Spinal cord (tissue), 10 donors: Measurements from ENCODE around the gene UQCRC2. TPM values are rescaled to one million over a fixed set of nuclear protein-coding genes. Genes with fewer than 3 reads are reported as not detected.
A peak's percentile ranks its signal among the peaks of the same experiment; 100 is the strongest.
"Not testable (repeated sequence)": the region's sequence is repeated elsewhere in the genome, so short reads cannot be mapped to it uniquely, and the experiment has no call there.

ENCODE experiments used
- DNase-seq, 6 donors: peaks; one replicate each; pipeline versions ENCODE4 v3.0.0 to v3.0.0-alpha.2; 2013 to 2015; ENCODE audit warnings: low spot score in 6 of 6, low read depth in 4 of 6
- H3K27ac ChIP-seq: one replicate; pipeline ENCODE4 v1.5.1; 2013; ENCODE audit warnings: low read depth, low read length, control low read depth
- H3K27me3 ChIP-seq: one replicate; pipeline ENCODE4 v1.6.1; 2013; ENCODE audit warnings: low read length; ENCODE audit not compliant: control insufficient read depth, insufficient read depth
- H3K36me3 ChIP-seq: one replicate; pipeline ENCODE4 v1.6.1; 2013; ENCODE audit warnings: low read length; ENCODE audit not compliant: control insufficient read depth, insufficient read depth
- H3K4me1 ChIP-seq: one replicate; pipeline ENCODE4 v1.6.1; 2013; ENCODE audit warnings: low read length; ENCODE audit not compliant: control insufficient read depth, insufficient read depth
- H3K4me3 ChIP-seq: one replicate; pipeline ENCODE4 v1.5.1; 2013; ENCODE audit warnings: low read depth, low read length, control low read depth
- H3K9me3 ChIP-seq: one replicate; pipeline ENCODE4 v1.6.1; 2013; ENCODE audit warnings: low read length; ENCODE audit not compliant: control insufficient read depth, insufficient read depth
- WGBS: methylation state at CpG from one replicate; pipeline ENCODE4 v1.1.5; 2013; ENCODE audit warnings: missing lambda C conversion rate; ENCODE audit not compliant: insufficient coverage; 5-methylcytosine and 5-hydroxymethylcytosine counted together
- polyA plus RNA-seq, 2 donors: library from polyadenylated mRNA; unstranded; fragments of 120-200 nt; gene quantifications; one replicate each; pipeline ENCODE4 v1.2.1, GENCODE V29; 2013; ENCODE audit not compliant: insufficient read length in 2 of 2
- total RNA-seq, 2 donors: library from RNA; depleted of rRNA in 1 of 2; stranded (reverse); fragments of 120-200 nt in 1 of 2; fragments of >200 nt in 1 of 2; gene quantifications; one replicate each; pipeline versions ENCODE4 v1.2.3 to v1.2.4, GENCODE V29; 2013 to 2014
- donor health status: healthy.

The UQCRC2 gene
- total and polyA plus RNA-seq, 4 donors = 237 to 292 (median 280) TPM

- Histone ChIP-seq H3K36me3 (no peaks in the 10 kb centered on the region), H3K9me3 (no peaks in the 10 kb centered on the region), H3K4me3 (no peak overlapping the region), H3K27ac (no peak overlapping the region), H3K4me1 (no peaks in the 10 kb centered on the region), H3K27me3 (no peaks in the 10 kb centered on the region)
- DNase-seq = no peak
- WGBS = no CpG with 5 or more reads among the region's 4 CpGs
Measured at GRCh38 chr16:22016927-22017326, 63.8 kb downstream of the UQCRC2 start.

GRCh38 chr16:22018559-22018958 is 65.4 kb downstream of the UQCRC2 start:
- Histone ChIP-seq H3K9me3 (no peaks in the 10 kb centered on the region), H3K27me3 (no peaks in the 10 kb centered on the region), H3K4me3 (no peak overlapping the region), H3K4me1 (no peaks in the 10 kb centered on the region), H3K27ac (no peak overlapping the region), H3K36me3 (no peaks in the 10 kb centered on the region)
- WGBS = no CpG with 5 or more reads among the region's 1 CpG
- no peak for DNase-seq

GRCh38 chr16:22022151-22022550 is 69.0 kb downstream of the UQCRC2 start:
- H3K9me3 ChIP-seq = no peaks in the 10 kb centered on the region
- no peak for DNase-seq
- no peak overlapping the region for H3K4me3 ChIP-seq
- no peak overlapping the region for H3K27ac ChIP-seq
- no peaks in the 10 kb centered on the region for H3K36me3 ChIP-seq
- H3K27me3 ChIP-seq = no peaks in the 10 kb centered on the region
- H3K4me1 ChIP-seq = no peaks in the 10 kb centered on the region
- 94% methylated on average over 4 of the region's 5 CpGs for WGBS

GRCh38 chr16:22023505-22023904 is 70.3 kb downstream of the UQCRC2 start:
- Histone ChIP-seq H3K4me1 (no peaks in the 10 kb centered on the region), H3K27ac (no peak overlapping the region), H3K36me3 (no peaks in the 10 kb centered on the region), H3K9me3 (no peaks in the 10 kb centered on the region), H3K4me3 (no peak overlapping the region), H3K27me3 (no peaks in the 10 kb centered on the region)
- peak in 1 of 6 donors; percentile 18 for DNase-seq
- WGBS = no CpG with 5 or more reads among the region's 1 CpG

- H3K27me3 ChIP-seq, H3K9me3 ChIP-seq, H3K4me3 ChIP-seq, H3K36me3 ChIP-seq, H3K27ac ChIP-seq, H3K4me1 ChIP-seq, DNase-seq: not testable (repeated sequence)
- 100% methylated on average over 1 of the region's 4 CpGs for WGBS
Measured at GRCh38 chr16:22024785-22025184, 71.6 kb downstream of the UQCRC2 start.

GRCh38 chr16:22027633-22028032 is 74.5 kb downstream of the UQCRC2 start:
- no peak overlapping the region for H3K4me3 ChIP-seq
- peaks cover 4% of the 10 kb centered on the region for H3K36me3 ChIP-seq
- WGBS = no CpG with 5 or more reads among the region's 2 CpGs
- H3K9me3 ChIP-seq = no peaks in the 10 kb centered on the region
- no peaks in the 10 kb centered on the region for H3K27me3 ChIP-seq
- H3K27ac ChIP-seq = no peak overlapping the region
- no peaks in the 10 kb centered on the region for H3K4me1 ChIP-seq
- DNase-seq = no peak

- Histone ChIP-seq H3K9me3 (no peaks in the 10 kb centered on the region), H3K36me3 (peaks cover 4% of the 10 kb centered on the region), H3K4me1 (no peaks in the 10 kb centered on the region), H3K4me3 (no peak overlapping the region), H3K27me3 (no peaks in the 10 kb centered on the region), H3K27ac (no peak overlapping the region)
- no peak for DNase-seq
- WGBS = 83% methylated on average over 3 of the region's 4 CpGs
Measured at GRCh38 chr16:22029632-22030031, 76.5 kb downstream of the UQCRC2 start.

- H3K27me3 ChIP-seq = no peaks in the 10 kb centered on the region
- 96% methylated on average over 4 of the region's 6 CpGs for WGBS
- H3K27ac ChIP-seq = no peak overlapping the region
- DNase-seq = no peak
- no peak overlapping the region for H3K4me3 ChIP-seq
- H3K36me3 ChIP-seq = peaks cover 4% of the 10 kb centered on the region
- no peaks in the 10 kb centered on the region for H3K4me1 ChIP-seq
- H3K9me3 ChIP-seq = no peaks in the 10 kb centered on the region
Measured at GRCh38 chr16:22030087-22030812, 77.1 kb downstream of the UQCRC2 start.

- no peaks in the 10 kb centered on the region for H3K4me1 ChIP-seq
- H3K27ac ChIP-seq = no peak overlapping the region
- DNase-seq = no peak
- WGBS = no CpG with 5 or more reads among the region's 2 CpGs
- no peak overlapping the region for H3K4me3 ChIP-seq
- no peaks in the 10 kb centered on the region for H3K27me3 ChIP-seq
- no peaks in the 10 kb centered on the region for H3K9me3 ChIP-seq
- peaks cover 4% of the 10 kb centered on the region for H3K36me3 ChIP-seq
Measured at GRCh38 chr16:22031483-22032083, 78.4 kb downstream of the UQCRC2 start.
